ENCODE data around the gene ATP9A. TPM values are rescaled to one million over a fixed set of nuclear protein-coding genes. Genes with fewer than 3 reads are reported as not detected.
"Not testable (repeated sequence)": the region's sequence is repeated elsewhere in the genome, so short reads cannot be mapped to it uniquely, and the experiment has no call there.

Gene ATP9A
- total RNA-seq (0.76 TPM), polyA plus RNA-seq (under 1 TPM in 1 of 4 donors, not detected in 3; 0.10 TPM)

GRCh38 chr20:51767867-51768758 is at the start of gene ATP9A:
Gene ATP9A, minus strand, starts transcription at chr20:51768390. Its CDS starts 21 bp downstream, at chr20:51768369.
- Mint-ChIP-seq H3K27ac (peak within 1 kb of the TSS in 1 of 3 donors; percentile 22), H3K36me3 (peaks cover 6% of the 10 kb centered on the region), H3K4me1 (peaks cover 0 to 11% (median 5%) of the 10 kb centered on the region in 4 donors), H3K27me3 (peaks cover 39% of the 10 kb centered on the region), H3K9me3 (peaks cover 0 to 7% (median 0%) of the 10 kb centered on the region in 7 donors), H3K4me3 (peak within 1 kb of the TSS in 2 of 4 donors; percentile 62 to 82)
- Histone ChIP-seq H3K27ac (ENCODE audit: insufficient read depth, low read length, poor library complexity, severe bottlenecking) (no peak within 1 kb of the TSS), H3K4me1 (ENCODE audit: control insufficient read depth, insufficient read depth, low read length, poor library complexity, severe bottlenecking) (peaks cover 4% of the 10 kb centered on the region), H3K27me3 (ENCODE audit: control insufficient read depth, insufficient read depth, low read length) (peaks cover 10% of the 10 kb centered on the region), H3K4me3 (ENCODE audit: low read depth, low read length) (no peak within 1 kb of the TSS), H3K9me3 (ENCODE audit: control insufficient read depth in 2 of 2, low read length in 2 of 2) (no peaks in the 10 kb centered on the region), H3K36me3 (ENCODE audit: control insufficient read depth, insufficient read depth, low read length) (no peaks in the 10 kb centered on the region)
- ATAC-seq (ENCODE audit: low read depth in 2 of 2) (no peak), DNase-seq (no peak)

- H3K4me1 Mint-ChIP-seq: not testable (repeated sequence)
Measured at GRCh38 chr20:51816856-51817255, 48.7 kb upstream of the ATP9A start.

GRCh38 chr20:51815383-51816076 is 47.3 kb upstream of the ATP9A start:
- Histone ChIP-seq H3K27me3 (ENCODE audit: control insufficient read depth, insufficient read depth, low read length) (no peaks in the 10 kb centered on the region), H3K4me3 (ENCODE audit: low read depth, low read length) (no peak overlapping the region), H3K36me3 (ENCODE audit: control insufficient read depth, insufficient read depth, low read length) (no peaks in the 10 kb centered on the region), H3K9me3 (ENCODE audit: control insufficient read depth in 2 of 2, low read length in 2 of 2) (no peaks in the 10 kb centered on the region), H3K27ac (ENCODE audit: insufficient read depth, low read length, poor library complexity, severe bottlenecking) (no peak overlapping the region), H3K4me1 (ENCODE audit: control insufficient read depth, insufficient read depth, low read length, poor library complexity, severe bottlenecking) (no peaks in the 10 kb centered on the region)
- Mint-ChIP-seq H3K27ac (no peak overlapping the region), H3K4me3 (no peak overlapping the region), H3K27me3 (no peaks in the 10 kb centered on the region), H3K9me3 (peaks cover 0 to 3% (median 0%) of the 10 kb centered on the region in 7 donors), H3K4me1 (no peaks in the 10 kb centered on the region), H3K36me3 (no peaks in the 10 kb centered on the region)
- ATAC-seq (ENCODE audit: low read depth in 2 of 2) (no peak), DNase-seq (no peak)

More at GRCh38 chr20:51816856-51817255, 48.7 kb upstream of the ATP9A start:
- H3K4me3 Mint-ChIP-seq; H3K27ac ChIP-seq (ENCODE audit: insufficient read depth, low read length, poor library complexity, severe bottlenecking); H3K9me3 ChIP-seq (ENCODE audit: control insufficient read depth in 2 of 2, low read length in 2 of 2); H3K27ac Mint-ChIP-seq; DNase-seq; H3K4me3 ChIP-seq (ENCODE audit: low read depth, low read length); H3K4me1 ChIP-seq (ENCODE audit: control insufficient read depth, insufficient read depth, low read length, poor library complexity, severe bottlenecking); H3K27me3 Mint-ChIP-seq; H3K9me3 Mint-ChIP-seq; ATAC-seq (ENCODE audit: low read depth in 2 of 2); H3K36me3 Mint-ChIP-seq; H3K27me3 ChIP-seq (ENCODE audit: control insufficient read depth, insufficient read depth, low read length); H3K36me3 ChIP-seq (ENCODE audit: control insufficient read depth, insufficient read depth, low read length): not testable (repeated sequence)

- ATAC-seq (ENCODE audit: low read depth in 2 of 2): no peak
Measured at GRCh38 chr20:51812861-51813260, 44.7 kb upstream of the ATP9A start.

GRCh38 chr20:51811514-51812128 is 43.4 kb upstream of the ATP9A start:
- no peaks in the 10 kb centered on the region for H3K36me3 Mint-ChIP-seq
- Histone ChIP-seq H3K4me3 (ENCODE audit: low read depth, low read length) (no peak overlapping the region), H3K4me1 (ENCODE audit: control insufficient read depth, insufficient read depth, low read length, poor library complexity, severe bottlenecking) (no peaks in the 10 kb centered on the region), H3K36me3 (ENCODE audit: control insufficient read depth, insufficient read depth, low read length) (no peaks in the 10 kb centered on the region), H3K9me3 (ENCODE audit: control insufficient read depth in 2 of 2, low read length in 2 of 2) (no peaks in the 10 kb centered on the region), H3K27ac (ENCODE audit: insufficient read depth, low read length, poor library complexity, severe bottlenecking) (no peak overlapping the region), H3K27me3 (ENCODE audit: control insufficient read depth, insufficient read depth, low read length) (no peaks in the 10 kb centered on the region)
- no peaks in the 10 kb centered on the region for H3K27me3 Mint-ChIP-seq
- H3K4me1 Mint-ChIP-seq: no peaks in the 10 kb centered on the region
- ATAC-seq (ENCODE audit: low read depth in 2 of 2) (no peak), DNase-seq (no peak)
- no peak overlapping the region for H3K27ac Mint-ChIP-seq
- H3K4me3 Mint-ChIP-seq: no peak overlapping the region
- peaks cover 0 to 1% (median 0%) of the 10 kb centered on the region in 7 donors for H3K9me3 Mint-ChIP-seq

More at GRCh38 chr20:51812861-51813260, 44.7 kb upstream of the ATP9A start:
- no peak for DNase-seq
- Histone ChIP-seq H3K9me3 (ENCODE audit: control insufficient read depth in 2 of 2, low read length in 2 of 2) (no peaks in the 10 kb centered on the region), H3K36me3 (ENCODE audit: control insufficient read depth, insufficient read depth, low read length) (no peaks in the 10 kb centered on the region), H3K4me3 (ENCODE audit: low read depth, low read length) (no peak overlapping the region), H3K27ac (ENCODE audit: insufficient read depth, low read length, poor library complexity, severe bottlenecking) (no peak overlapping the region), H3K27me3 (ENCODE audit: control insufficient read depth, insufficient read depth, low read length) (no peaks in the 10 kb centered on the region), H3K4me1 (ENCODE audit: control insufficient read depth, insufficient read depth, low read length, poor library complexity, severe bottlenecking) (no peaks in the 10 kb centered on the region)
- no peaks in the 10 kb centered on the region for H3K36me3 Mint-ChIP-seq
- no peak overlapping the region for H3K4me3 Mint-ChIP-seq
- no peaks in the 10 kb centered on the region for H3K27me3 Mint-ChIP-seq
- H3K27ac Mint-ChIP-seq: no peak overlapping the region
- peaks cover 0 to 1% (median 0%) of the 10 kb centered on the region in 7 donors for H3K9me3 Mint-ChIP-seq
- no peaks in the 10 kb centered on the region for H3K4me1 Mint-ChIP-seq

- no peaks in the 10 kb centered on the region for H3K27me3 ChIP-seq (ENCODE audit: control insufficient read depth, insufficient read depth, low read length)
- no peak overlapping the region for H3K4me3 ChIP-seq (ENCODE audit: low read depth, low read length)
- no peaks in the 10 kb centered on the region for H3K4me1 ChIP-seq (ENCODE audit: control insufficient read depth, insufficient read depth, low read length, poor library complexity, severe bottlenecking)
- Mint-ChIP-seq H3K4me3 (no peak overlapping the region), H3K27ac (no peak overlapping the region), H3K9me3 (peaks cover 0 to 1% (median 0%) of the 10 kb centered on the region in 7 donors), H3K4me1 (no peaks in the 10 kb centered on the region), H3K27me3 (no peaks in the 10 kb centered on the region), H3K36me3 (no peaks in the 10 kb centered on the region)
- H3K36me3 ChIP-seq (ENCODE audit: control insufficient read depth, insufficient read depth, low read length): no peaks in the 10 kb centered on the region
- no peaks in the 10 kb centered on the region for H3K9me3 ChIP-seq (ENCODE audit: control insufficient read depth in 2 of 2, low read length in 2 of 2)
- H3K27ac ChIP-seq (ENCODE audit: insufficient read depth, low read length, poor library complexity, severe bottlenecking): no peak overlapping the region
- DNase-seq (no peak), ATAC-seq (ENCODE audit: low read depth in 2 of 2) (no peak)
Measured at GRCh38 chr20:51811042-51811355, 42.8 kb upstream of the ATP9A start.

- Histone ChIP-seq H3K4me1 (ENCODE audit: control insufficient read depth, insufficient read depth, low read length, poor library complexity, severe bottlenecking) (no peaks in the 10 kb centered on the region), H3K9me3 (ENCODE audit: control insufficient read depth in 2 of 2, low read length in 2 of 2) (no peaks in the 10 kb centered on the region), H3K4me3 (ENCODE audit: low read depth, low read length) (no peak overlapping the region), H3K27ac (ENCODE audit: insufficient read depth, low read length, poor library complexity, severe bottlenecking) (no peak overlapping the region), H3K36me3 (ENCODE audit: control insufficient read depth, insufficient read depth, low read length) (no peaks in the 10 kb centered on the region), H3K27me3 (ENCODE audit: control insufficient read depth, insufficient read depth, low read length) (no peaks in the 10 kb centered on the region)
- no peak overlapping the region for H3K27ac Mint-ChIP-seq
- no peaks in the 10 kb centered on the region for H3K4me1 Mint-ChIP-seq
- H3K27me3 Mint-ChIP-seq: no peaks in the 10 kb centered on the region
- peaks cover 0 to 1% (median 0%) of the 10 kb centered on the region in 7 donors for H3K9me3 Mint-ChIP-seq
- H3K4me3 Mint-ChIP-seq: no peak overlapping the region
- H3K36me3 Mint-ChIP-seq: no peaks in the 10 kb centered on the region
- DNase-seq (no peak), ATAC-seq (ENCODE audit: low read depth in 2 of 2) (no peak)
Measured at GRCh38 chr20:51810155-51811041, 42.2 kb upstream of the ATP9A start.
